ENCODE measurements around the gene NCF2. TPM values are rescaled to one million over a fixed set of nuclear protein-coding genes. Genes with fewer than 3 reads are reported as not detected.

The NCF2 gene
- total RNA-seq, 1 donor from 2014 or later: not detected

- no peak for TF ChIP-seq CTCF (conservative IDR thresholded peaks at IDR 0.05)
- no peak overlapping the region for H3K4me3 Mint-ChIP-seq
- H3K4me1 Mint-ChIP-seq: no peaks in the 10 kb centered on the region
- H3K27ac Mint-ChIP-seq (ENCODE audit: unreplicated experiment): no peak overlapping the region
- no peaks in the 10 kb centered on the region for H3K9me3 Mint-ChIP-seq
- peaks cover 4% of the 10 kb centered on the region for H3K36me3 Mint-ChIP-seq (ENCODE audit: low read depth)
- no peaks in the 10 kb centered on the region for H3K27me3 Mint-ChIP-seq (ENCODE audit: low read depth)
- DNase-seq (ENCODE audit: low read depth, low spot score): no peak
These were observed 73.5 kb downstream of the NCF2 start for GRCh38 chr1:183516725-183517124.

GRCh38 chr1:183515002-183515689, 75.1 kb downstream of the NCF2 start:
- Mint-ChIP-seq H3K36me3 (ENCODE audit: low read depth) (no peaks in the 10 kb centered on the region), H3K4me3 (no peak overlapping the region), H3K4me1 (peaks cover 6% of the 10 kb centered on the region), H3K9me3 (no peaks in the 10 kb centered on the region), H3K27ac (ENCODE audit: unreplicated experiment) (no peak overlapping the region), H3K27me3 (ENCODE audit: low read depth) (no peaks in the 10 kb centered on the region)
- DNase-seq (ENCODE audit: low read depth, low spot score): no peak
- no peak for TF ChIP-seq CTCF (conservative IDR thresholded peaks at IDR 0.05)

DNA sequence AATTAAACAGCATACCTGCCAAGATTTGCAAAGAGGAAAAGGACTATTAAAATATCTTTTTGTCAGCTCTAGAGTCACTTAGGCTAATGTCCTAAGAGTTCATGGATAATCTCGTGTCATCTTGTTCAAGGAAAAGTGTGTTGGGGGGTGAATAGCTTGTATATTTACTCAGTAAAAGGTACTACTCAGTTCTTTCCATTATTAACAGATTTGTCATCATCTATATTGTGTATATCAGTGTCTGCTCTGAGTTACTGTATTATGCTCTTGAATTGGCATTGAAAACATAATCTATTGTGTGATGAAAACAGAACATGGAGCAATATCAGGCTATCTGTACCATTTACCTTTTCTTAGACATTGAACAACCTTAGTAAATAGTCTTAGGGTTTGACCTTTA, 76.0 kb downstream of the NCF2 start:
- DNase-seq (ENCODE audit: low read depth, low spot score): no peak
- no peaks in the 10 kb centered on the region for H3K9me3 Mint-ChIP-seq
- no peak overlapping the region for H3K27ac Mint-ChIP-seq (ENCODE audit: unreplicated experiment)
- TF ChIP-seq CTCF (conservative IDR thresholded peaks at IDR 0.05): no peak
- no peak overlapping the region for H3K4me3 Mint-ChIP-seq
- no peaks in the 10 kb centered on the region for H3K36me3 Mint-ChIP-seq (ENCODE audit: low read depth)
- H3K4me1 Mint-ChIP-seq: peaks cover 6% of the 10 kb centered on the region
- H3K27me3 Mint-ChIP-seq (ENCODE audit: low read depth): no peaks in the 10 kb centered on the region

GRCh38 chr1:183512450-183512849, 77.8 kb downstream of the NCF2 start:
- Mint-ChIP-seq H3K9me3 (no peaks in the 10 kb centered on the region), H3K4me3 (no peak overlapping the region), H3K36me3 (ENCODE audit: low read depth) (no peaks in the 10 kb centered on the region), H3K4me1 (peaks cover 6% of the 10 kb centered on the region), H3K27ac (ENCODE audit: unreplicated experiment) (no peak overlapping the region), H3K27me3 (ENCODE audit: low read depth) (no peaks in the 10 kb centered on the region)
- TF ChIP-seq CTCF (conservative IDR thresholded peaks at IDR 0.05): no peak
- DNase-seq (ENCODE audit: low read depth, low spot score): no peak

DNA sequence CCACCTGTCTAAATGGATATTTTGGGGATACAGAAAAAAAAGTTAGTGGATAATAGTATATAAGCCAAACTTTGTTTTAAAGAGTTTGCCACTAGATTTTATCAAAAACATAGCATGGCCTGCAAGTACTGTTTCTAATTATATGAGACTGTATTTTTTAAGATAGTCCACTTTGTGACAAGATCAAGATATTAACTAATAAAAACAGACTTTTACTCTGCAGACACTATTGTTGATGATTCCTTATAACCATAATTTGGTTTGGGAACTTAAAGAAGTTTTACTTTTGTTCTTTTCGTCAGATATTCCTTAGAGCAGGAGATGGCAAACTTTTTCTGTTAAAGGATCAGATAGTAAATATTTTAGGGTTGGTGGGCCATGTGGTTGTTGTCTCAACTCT, 81.6 kb downstream of the NCF2 start:
- no peak for DNase-seq (ENCODE audit: low read depth, low spot score)
- H3K4me3 Mint-ChIP-seq: no peak overlapping the region
- peaks cover 6% of the 10 kb centered on the region for H3K4me1 Mint-ChIP-seq
- H3K27ac Mint-ChIP-seq (ENCODE audit: unreplicated experiment): no peak overlapping the region
- no peaks in the 10 kb centered on the region for H3K36me3 Mint-ChIP-seq (ENCODE audit: low read depth)
- no peaks in the 10 kb centered on the region for H3K27me3 Mint-ChIP-seq (ENCODE audit: low read depth)
- no peaks in the 10 kb centered on the region for H3K9me3 Mint-ChIP-seq
- TF ChIP-seq CTCF (conservative IDR thresholded peaks at IDR 0.05): no peak

Data from neural crest cell (in vitro differentiated cells).